Measurements from ENCODE around the gene AGPAT2. TPM values are rescaled to one million over a fixed set of nuclear protein-coding genes. Genes with fewer than 3 reads are reported as not detected.

The AGPAT2 gene
- total RNA-seq, 4 donors from 2014 or later, result 28.8 to 43.6 (median 38.4) TPM

- no peak for ATAC-seq
- WGBS, 2 donors (ENCODE audit: low coverage in 1 of 2), result 50 to 53% methylated on average over 1 to 3 of the region's 10 CpGs
- H3K27me3 ChIP-seq, result peaks cover 20% of the 10 kb centered on the region
- peaks cover 0 to 32% (median 5%) of the 10 kb centered on the region in 3 donors for H3K4me1 ChIP-seq
- no peak overlapping the region for H3K27ac ChIP-seq
- H3K9me3 ChIP-seq, result no peaks in the 10 kb centered on the region
- H3K4me3 ChIP-seq, result no peak overlapping the region
- H3K36me3 ChIP-seq, result no peaks in the 10 kb centered on the region
- TF ChIP-seq POLR2A (IDR thresholded peaks at IDR 0.05), result no peak
- TF ChIP-seq EP300 (IDR thresholded peaks at IDR 0.05), result no peak
- TF ChIP-seq CTCF (IDR thresholded peaks at IDR 0.05), result no peak
- TF ChIP-seq POLR2AphosphoS5 (IDR thresholded peaks at IDR 0.05), result no peak
These were observed 8.2 kb upstream of the AGPAT2 start for GRCh38 chr9:136695435-136695895.

GRCh38 chr9:136694872-136695247, 7.6 kb upstream of the AGPAT2 start:
- peaks cover 0 to 38% (median 9%) of the 10 kb centered on the region in 3 donors for H3K4me1 ChIP-seq
- no peak for ATAC-seq
- H3K36me3 ChIP-seq, result no peaks in the 10 kb centered on the region
- WGBS, 2 donors (ENCODE audit: low coverage in 1 of 2), result 94% methylated on average over 10 of the region's 11 CpGs; no CpG with 5 or more reads in 1 of the 2 donors
- H3K4me3 ChIP-seq, result no peak overlapping the region
- H3K9me3 ChIP-seq, result no peaks in the 10 kb centered on the region
- H3K27me3 ChIP-seq, result peaks cover 14% of the 10 kb centered on the region
- TF ChIP-seq CTCF (IDR thresholded peaks at IDR 0.05), result no peak
- TF ChIP-seq POLR2AphosphoS5 (IDR thresholded peaks at IDR 0.05), result no peak
- H3K27ac ChIP-seq, result no peak overlapping the region

GRCh38 chr9:136694163-136694871, 7.1 kb upstream of the AGPAT2 start:
- peaks cover 0 to 43% (median 9%) of the 10 kb centered on the region in 3 donors for H3K4me1 ChIP-seq
- TF ChIP-seq EP300 (IDR thresholded peaks at IDR 0.05), result no peak
- TF ChIP-seq POLR2AphosphoS5 (IDR thresholded peaks at IDR 0.05), result no peak
- TF ChIP-seq CTCF (IDR thresholded peaks at IDR 0.05), result peak in 3 of 4 experiments; percentile 56 to 79 (median 59)
- TF ChIP-seq POLR2A (IDR thresholded peaks at IDR 0.05), result no peak
- WGBS, 2 donors (ENCODE audit: low coverage in 1 of 2), result 14 to 60% methylated on average over 1 to 2 of the region's 32 CpGs
- ATAC-seq, result peak; percentile 65
- H3K36me3 ChIP-seq, result no peaks in the 10 kb centered on the region
- no peak overlapping the region for H3K4me3 ChIP-seq
- no peaks in the 10 kb centered on the region for H3K9me3 ChIP-seq
- no peak overlapping the region for H3K27ac ChIP-seq
- peaks cover 9% of the 10 kb centered on the region for H3K27me3 ChIP-seq

GRCh38 chr9:136693490-136694162, 6.4 kb upstream of the AGPAT2 start:
- WGBS, 2 donors (ENCODE audit: low coverage in 1 of 2), result no CpG with 5 or more reads among the region's 15 CpGs
- no peak for ATAC-seq
- H3K4me3 ChIP-seq, result no peak overlapping the region
- peaks cover 0 to 50% (median 9%) of the 10 kb centered on the region in 3 donors for H3K4me1 ChIP-seq
- no peaks in the 10 kb centered on the region for H3K36me3 ChIP-seq
- H3K27me3 ChIP-seq, result peaks cover 6% of the 10 kb centered on the region
- no peak for TF ChIP-seq POLR2A (IDR thresholded peaks at IDR 0.05)
- TF ChIP-seq CTCF (IDR thresholded peaks at IDR 0.05), result no peak
- TF ChIP-seq EP300 (IDR thresholded peaks at IDR 0.05), result no peak
- TF ChIP-seq POLR2AphosphoS5 (IDR thresholded peaks at IDR 0.05), result no peak
- H3K9me3 ChIP-seq, result no peaks in the 10 kb centered on the region
- no peak overlapping the region for H3K27ac ChIP-seq

- WGBS, 2 donors (ENCODE audit: low coverage in 1 of 2), result 69 to 74% methylated on average over 9 to 10 of the region's 14 CpGs
- Histone ChIP-seq H3K4me3 (no peak overlapping the region), H3K4me1 (peaks cover 0 to 55% (median 9%) of the 10 kb centered on the region in 3 donors), H3K27me3 (peaks cover 6% of the 10 kb centered on the region), H3K9me3 (no peaks in the 10 kb centered on the region), H3K27ac (no peak overlapping the region), H3K36me3 (no peaks in the 10 kb centered on the region)
- TF ChIP-seq EP300 (IDR thresholded peaks at IDR 0.05), result no peak
- no peak for ATAC-seq
These were observed 5.9 kb upstream of the AGPAT2 start for GRCh38 chr9:136693135-136693489.

All from gastroesophageal sphincter (tissue), 4 donors.